Esophagus squamous epithelium (tissue), 5 donors: ENCODE measurements around the gene ADAMTS2. TPM values are rescaled to one million over a fixed set of nuclear protein-coding genes. Genes with fewer than 3 reads are reported as not detected.

ENCODE experiments used
- DNase-seq: peaks from one replicate; lab custom pipeline; 2025; lab: John Stamatoyannopoulos, UW
- H3K27ac ChIP-seq, 4 donors: fragments of 200-600 bp; sonication (generic); one replicate each; pipeline ENCODE4 v1.5.1; 2016 to 2019; ENCODE audit warnings: mild to moderate bottlenecking in 1 of 4
- H3K27me3 ChIP-seq, 4 donors: fragments of 200-600 bp; sonication (generic); 1 replicate in 3 of 4; 2 replicates in 1 of 4; pipeline versions ENCODE4 v1.5.1 to v1.6.0; 2017 to 2021; ENCODE audit warnings: antibody characterized with exemption in 1 of 4
- H3K36me3 ChIP-seq, 3 donors: fragments of 200-600 bp; sonication (generic); one replicate each; pipeline ENCODE4 v1.5.1; 2016 to 2019
- H3K4me1 ChIP-seq, 3 donors: fragments of 200-600 bp; sonication (generic); one replicate each; pipeline ENCODE4 v1.5.1; 2017 to 2019
- H3K4me3 ChIP-seq, 4 donors: fragments of 200-600 bp; sonication (generic); 1 replicate in 3 of 4; 2 replicates in 1 of 4; pipeline ENCODE4 v1.5.1; 2016 to 2019; ENCODE audit warnings: mild to moderate bottlenecking in 2 of 4, moderate library complexity in 1 of 4
- H3K9me3 ChIP-seq, 3 donors: fragments of 200-600 bp; sonication (generic); one replicate each; pipeline ENCODE4 v1.5.1; 2016 to 2019
- POLR2A ChIP-seq, 4 donors: fragments of 450-650 bp; IDR thresholded peaks; one replicate each; pipeline ENCODE4 v1.6.1; 2017; ENCODE audit warnings: antibody characterized with exemption in 4 of 4, mild to moderate bottlenecking in 4 of 4, moderate library complexity in 3 of 4
- WGBS, 2 donors: methylation state at CpG; one replicate each; pipeline ENCODE4 v1.1.5; 2018; 5-methylcytosine and 5-hydroxymethylcytosine counted together
- intact Hi-C: fragments of 100-400 bp; cut with DNase I; formaldehyde crosslinking; loops from one replicate; pipeline ENCODE4 v1.15.0; 2022
- total RNA-seq, 4 donors: library from RNA; depleted of rRNA; stranded (reverse); fragments of >200 nt; gene quantifications; one replicate each; pipeline ENCODE4 v1.1.0, GENCODE V29; 2016
- TF ChIP-seq, protein P1 (sequence below), 6 experiments: fragments of 450-650 bp in 4 of 6; fragments of 200-600 bp in 2 of 6; sonication (generic) in 2 of 6; IDR thresholded peaks; one replicate each; pipeline ENCODE4 v1.5.1; 2016 to 2019; ENCODE audit warnings: antibody characterized with exemption in 6 of 6, mild to moderate bottlenecking in 4 of 6, moderate library complexity in 4 of 6
- donor health status: DM: yes; HTN: yes; CAD: no.

The ADAMTS2 gene
- total RNA-seq, 4 donors from 2014 or later, result 1.3 to 10.3 (median 5.2) TPM

DNA sequence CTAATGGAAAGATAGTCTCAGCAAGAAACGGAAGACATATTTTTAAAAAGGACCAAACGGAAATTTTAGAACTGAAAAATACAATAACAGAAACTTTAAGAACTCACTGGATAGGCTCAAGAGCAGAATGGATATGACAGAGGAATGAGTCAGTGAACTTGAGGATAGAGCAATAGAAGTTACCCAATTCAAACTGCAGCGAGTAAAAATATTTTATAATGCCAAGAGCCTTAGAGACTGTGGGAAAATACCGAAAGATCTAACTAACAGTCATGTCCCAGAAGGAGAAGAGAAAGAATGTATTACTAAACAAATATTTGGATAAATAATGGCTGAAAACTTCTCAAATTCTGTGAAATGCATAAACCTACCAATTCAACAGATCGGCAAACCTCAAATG is 40.8 kb downstream of the ADAMTS2 start:
- peaks cover 0 to 5% (median 0%) of the 10 kb centered on the region in 3 donors for H3K9me3 ChIP-seq
- TF ChIP-seq, protein P1, sequence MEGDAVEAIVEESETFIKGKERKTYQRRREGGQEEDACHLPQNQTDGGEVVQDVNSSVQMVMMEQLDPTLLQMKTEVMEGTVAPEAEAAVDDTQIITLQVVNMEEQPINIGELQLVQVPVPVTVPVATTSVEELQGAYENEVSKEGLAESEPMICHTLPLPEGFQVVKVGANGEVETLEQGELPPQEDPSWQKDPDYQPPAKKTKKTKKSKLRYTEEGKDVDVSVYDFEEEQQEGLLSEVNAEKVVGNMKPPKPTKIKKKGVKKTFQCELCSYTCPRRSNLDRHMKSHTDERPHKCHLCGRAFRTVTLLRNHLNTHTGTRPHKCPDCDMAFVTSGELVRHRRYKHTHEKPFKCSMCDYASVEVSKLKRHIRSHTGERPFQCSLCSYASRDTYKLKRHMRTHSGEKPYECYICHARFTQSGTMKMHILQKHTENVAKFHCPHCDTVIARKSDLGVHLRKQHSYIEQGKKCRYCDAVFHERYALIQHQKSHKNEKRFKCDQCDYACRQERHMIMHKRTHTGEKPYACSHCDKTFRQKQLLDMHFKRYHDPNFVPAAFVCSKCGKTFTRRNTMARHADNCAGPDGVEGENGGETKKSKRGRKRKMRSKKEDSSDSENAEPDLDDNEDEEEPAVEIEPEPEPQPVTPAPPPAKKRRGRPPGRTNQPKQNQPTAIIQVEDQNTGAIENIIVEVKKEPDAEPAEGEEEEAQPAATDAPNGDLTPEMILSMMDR (IDR thresholded peaks at IDR 0.05), result no peak
- TF ChIP-seq POLR2A (IDR thresholded peaks at IDR 0.05), result no peak
- intact Hi-C loops, result no loop called here
- H3K4me1 ChIP-seq, result no peaks in the 10 kb centered on the region
- H3K27ac ChIP-seq, result no peak overlapping the region
- H3K4me3 ChIP-seq, result no peak overlapping the region
- 67 to 70% methylated on average over 5 of the region's 5 CpGs for WGBS, 2 donors
- no peaks in the 10 kb centered on the region for H3K27me3 ChIP-seq
- no peak for DNase-seq
- no peaks in the 10 kb centered on the region for H3K36me3 ChIP-seq

DNA sequence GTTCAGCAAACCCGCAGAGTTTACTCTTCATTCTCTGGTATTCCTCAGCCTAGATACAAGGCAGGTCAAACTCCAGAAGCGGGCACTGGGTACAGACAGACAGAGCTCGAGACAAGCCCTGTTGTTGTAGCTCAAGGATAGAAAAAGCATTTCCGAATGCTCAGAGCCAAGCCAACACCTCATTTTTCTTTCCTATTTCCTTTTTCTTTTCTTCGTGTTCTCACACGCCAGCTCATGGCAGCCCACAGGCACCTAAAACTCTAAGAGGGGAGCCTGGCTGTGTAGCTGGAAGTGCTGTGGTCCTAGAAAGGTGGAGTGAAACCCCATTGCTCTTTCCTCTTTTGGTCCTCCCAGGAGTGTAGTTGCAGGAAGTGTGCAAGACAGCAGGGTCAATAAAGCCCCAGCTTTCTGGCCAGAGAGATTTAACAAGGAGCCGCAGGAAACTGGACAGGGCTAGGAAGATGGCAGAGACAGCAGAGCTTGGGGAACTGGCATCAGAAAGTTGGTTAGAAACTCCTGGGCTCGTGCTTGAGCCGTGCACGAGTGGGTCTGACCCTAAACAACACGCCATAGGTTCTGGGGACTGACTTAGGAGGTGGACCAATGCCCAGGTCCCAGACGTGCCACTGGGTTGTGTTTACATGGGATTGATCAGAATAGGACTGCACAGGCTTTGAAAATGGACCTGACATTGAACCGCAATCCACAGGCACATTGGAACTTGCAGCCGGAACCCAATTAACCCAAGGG is 41.6 kb downstream of the ADAMTS2 start:
- TF ChIP-seq POLR2A (IDR thresholded peaks at IDR 0.05), result no peak
- TF ChIP-seq, protein P1 (IDR thresholded peaks at IDR 0.05), result no peak

DNA sequence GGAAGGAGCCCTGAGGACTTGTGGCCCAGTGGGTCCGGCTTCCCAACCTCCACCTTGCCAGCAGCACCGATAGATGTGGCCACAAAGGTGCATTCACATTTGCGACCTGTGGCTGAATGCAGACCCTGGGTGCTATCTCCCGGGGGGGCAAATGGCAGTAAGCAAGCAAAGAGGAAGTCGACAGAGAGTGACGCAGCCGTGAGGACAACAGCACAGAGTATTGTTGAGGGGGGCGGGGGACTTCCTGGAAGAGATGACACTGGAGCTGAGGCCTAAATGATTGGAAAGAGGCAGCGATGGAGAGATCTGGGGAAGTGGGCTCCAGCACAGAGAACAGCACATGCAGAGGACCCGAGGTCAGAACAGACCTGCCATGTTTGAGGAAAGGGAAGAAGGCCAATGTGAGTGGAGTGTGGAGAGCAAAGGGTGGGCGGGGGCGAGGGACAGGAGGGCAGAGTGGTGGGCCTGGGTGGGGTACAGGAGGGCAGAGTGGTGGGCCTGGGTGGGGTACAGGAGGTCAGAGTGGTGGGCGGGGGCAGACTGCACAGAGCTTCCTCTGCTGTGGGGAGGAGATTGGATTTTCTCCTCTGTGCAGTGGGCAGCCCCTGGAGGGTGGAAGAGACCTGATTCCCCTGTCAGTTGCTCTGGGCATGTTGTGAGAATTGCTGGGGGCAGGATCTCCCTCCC is 42.6 kb downstream of the ADAMTS2 start:
- H3K27me3 ChIP-seq, result no peaks in the 10 kb centered on the region

More for the DNA sequence above, 41.6 kb downstream of the ADAMTS2 start:
- WGBS, 2 donors, result 66 to 91% methylated on average over 11 to 14 of the region's 14 CpGs
- no peak for DNase-seq
- H3K9me3 ChIP-seq, result peaks cover 0 to 5% (median 0%) of the 10 kb centered on the region in 3 donors
- no peaks in the 10 kb centered on the region for H3K36me3 ChIP-seq
- no peaks in the 10 kb centered on the region for H3K27me3 ChIP-seq
- intact Hi-C loops, result no loop called here
- peak overlapping the region in 1 of 4 donors; percentile 26 for H3K27ac ChIP-seq
- H3K4me1 ChIP-seq, result no peaks in the 10 kb centered on the region
- no peak overlapping the region for H3K4me3 ChIP-seq

DNA sequence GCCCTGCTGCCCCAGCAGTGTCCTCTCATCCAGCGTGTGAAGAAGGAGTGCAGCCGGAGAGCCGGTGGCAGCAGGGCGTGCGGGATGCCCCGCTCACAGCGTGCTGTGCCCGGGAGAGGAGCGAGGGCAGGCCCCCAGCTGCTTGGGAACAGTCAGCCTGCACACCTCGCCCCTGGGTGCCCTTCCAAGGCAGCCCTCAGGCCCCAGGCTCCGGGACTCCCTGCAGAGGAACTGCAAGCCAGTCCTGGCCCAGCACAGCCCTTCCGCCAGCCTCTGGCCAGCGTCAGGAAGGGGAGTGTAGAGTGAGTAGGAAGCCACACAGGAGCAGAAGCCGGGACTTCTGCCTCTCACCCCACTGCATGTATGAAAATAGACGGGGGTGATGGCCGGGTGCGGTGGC is 43.5 kb downstream of the ADAMTS2 start:
- intact Hi-C loops, result no loop called here
- Histone ChIP-seq H3K9me3 (peaks cover 0 to 5% (median 0%) of the 10 kb centered on the region in 3 donors), H3K4me1 (peaks cover 0 to 5% (median 0%) of the 10 kb centered on the region in 3 donors), H3K27me3 (no peaks in the 10 kb centered on the region), H3K4me3 (no peak overlapping the region), H3K27ac (no peak overlapping the region), H3K36me3 (no peaks in the 10 kb centered on the region)
- DNase-seq, result no peak
- no peak for TF ChIP-seq POLR2A (IDR thresholded peaks at IDR 0.05)
- TF ChIP-seq, protein P1 (IDR thresholded peaks at IDR 0.05), result no peak
- WGBS, 2 donors, result 70 to 75% methylated on average over 6 to 7 of the region's 17 CpGs

More for the DNA sequence above, 42.6 kb downstream of the ADAMTS2 start:
- H3K36me3 ChIP-seq, result no peaks in the 10 kb centered on the region
- peaks cover 0 to 5% (median 0%) of the 10 kb centered on the region in 3 donors for H3K9me3 ChIP-seq
- H3K4me3 ChIP-seq, result no peak overlapping the region
- peak overlapping the region in 1 of 4 donors; percentile 26 for H3K27ac ChIP-seq
- WGBS, 2 donors, result 73 to 74% methylated on average over 12 to 13 of the region's 13 CpGs
- H3K4me1 ChIP-seq, result peaks cover 0 to 2% (median 0%) of the 10 kb centered on the region in 3 donors
- DNase-seq, result no peak
- intact Hi-C loops, result no loop called here
- no peak for TF ChIP-seq POLR2A (IDR thresholded peaks at IDR 0.05)
- TF ChIP-seq, protein P1 (IDR thresholded peaks at IDR 0.05), result no peak

DNA sequence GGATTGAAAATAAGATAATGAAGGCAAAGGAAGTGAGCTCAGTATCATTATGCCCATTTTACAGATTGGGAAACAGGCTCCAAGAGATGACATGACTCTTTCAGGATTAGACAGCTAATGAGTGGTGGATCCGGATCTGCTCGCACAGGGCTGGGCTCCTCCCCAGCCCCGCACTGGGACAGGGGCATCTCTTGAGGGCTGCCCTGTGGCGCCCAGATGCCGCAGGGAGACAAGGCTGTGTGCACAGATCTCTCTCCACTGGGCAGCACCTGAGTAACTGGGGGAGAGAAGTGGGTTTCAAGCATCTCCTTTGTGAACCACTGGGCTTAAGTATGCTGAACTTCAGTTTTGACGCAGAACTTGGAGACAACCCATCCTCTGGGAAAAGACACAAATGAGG is 43.9 kb downstream of the ADAMTS2 start:
- Histone ChIP-seq H3K9me3 (peaks cover 0 to 5% (median 0%) of the 10 kb centered on the region in 3 donors), H3K27me3 (no peaks in the 10 kb centered on the region), H3K4me3 (no peak overlapping the region), H3K27ac (peak overlapping the region in 1 of 4 donors; percentile 13), H3K4me1 (peaks cover 0 to 5% (median 0%) of the 10 kb centered on the region in 3 donors), H3K36me3 (no peaks in the 10 kb centered on the region)
- DNase-seq, result no peak
- intact Hi-C loops, result no loop called here
- TF ChIP-seq, protein P1 (IDR thresholded peaks at IDR 0.05), result no peak
- no peak for TF ChIP-seq POLR2A (IDR thresholded peaks at IDR 0.05)
- WGBS, 2 donors, result 84 to 90% methylated on average over 5 to 6 of the region's 6 CpGs
